CD4-positive, alpha-beta T cell treated with Interleukin-6 for 4 hours (primary cell): ENCODE results near the gene SUSD1.

ENCODE experiments used
- DNase-seq: peaks from one replicate; pipeline ENCODE4 v3.0.0-alpha.2; 2020; ENCODE audit warnings: mixed read lengths

SUSD1 gene

GRCh38 chr9:112009656-112010055 is 165.4 kb downstream of the SUSD1 start:
- no peak for DNase-seq

GRCh38 chr9:112007575-112008240 is 167.4 kb downstream of the SUSD1 start:
- no peak for DNase-seq

- DNase-seq = no peak
Observed at GRCh38 chr9:112006361-112007020, 168.6 kb downstream of the SUSD1 start.

- no peak for DNase-seq
Observed at GRCh38 chr9:112005939-112006338, 169.2 kb downstream of the SUSD1 start.

GRCh38 chr9:112003538-112003937 is 171.6 kb downstream of the SUSD1 start:
- DNase-seq = no peak

GRCh38 chr9:112002847-112003457 is 172.1 kb downstream of the SUSD1 start:
- DNase-seq = no peak

- peak; percentile 56 for DNase-seq
Observed at GRCh38 chr9:112002131-112002846, 172.8 kb downstream of the SUSD1 start.

- DNase-seq = no peak
Observed at GRCh38 chr9:112000743-112001142, 174.4 kb downstream of the SUSD1 start.

GRCh38 chr9:111999319-111999718 is 175.8 kb downstream of the SUSD1 start:
- DNase-seq = no peak

- DNase-seq = no peak
Observed at GRCh38 chr9:111997831-111998230, 177.3 kb downstream of the SUSD1 start.

- no peak for DNase-seq
Observed at GRCh38 chr9:111994831-111995458, 180.2 kb downstream of the SUSD1 start.

- no peak for DNase-seq
Observed at GRCh38 chr9:111993319-111993718, 181.8 kb downstream of the SUSD1 start.

- DNase-seq = no peak
Observed at GRCh38 chr9:111992523-111992922, 182.6 kb downstream of the SUSD1 start.

- no peak for DNase-seq
Observed at GRCh38 chr9:111991179-111991578, 183.9 kb downstream of the SUSD1 start.
